Neural progenitor cell (in vitro differentiated cells): ENCODE data around the gene KCP. TPM values are rescaled to one million over a fixed set of nuclear protein-coding genes. Genes with fewer than 3 reads are reported as not detected.
A peak's percentile ranks its signal among the peaks of the same experiment; 100 is the strongest.

Source experiments
- DNase-seq: peaks from one replicate; pipeline ENCODE4 v3.0.0-alpha.2; 2016; ENCODE audit warnings: low spot score
- H2AFZ ChIP-seq: fragments of 200-600 bp; sonication (generic); replicated peaks from 2 replicates; pipeline ENCODE4 v1.6.1; 2016; ENCODE audit warnings: antibody characterized with exemption
- H3F3A ChIP-seq: fragments of 200-600 bp; sonication (generic); 2 replicates; pipeline ENCODE4 v1.6.1; 2016; ENCODE audit warnings: antibody characterized with exemption, low read depth
- H3K27ac ChIP-seq: fragments of 200-600 bp; sonication (generic); 2 replicates; pipeline ENCODE4 v1.5.1; 2016; ENCODE audit warnings: mild to moderate bottlenecking
- H3K27me3 ChIP-seq: fragments of 200-600 bp; sonication (generic); 2 replicates; pipeline ENCODE4 v1.6.1; 2016; ENCODE audit warnings: mild to moderate bottlenecking, moderate library complexity
- H3K36me3 ChIP-seq: fragments of 200-600 bp; sonication (generic); 2 replicates; pipeline ENCODE4 v1.5.1; 2016
- H3K4me1 ChIP-seq: fragments of 200-600 bp; sonication (generic); 2 replicates; pipeline ENCODE4 v1.6.1; 2016; ENCODE audit warnings: mixed run types
- H3K4me2 ChIP-seq: fragments of 200-600 bp; sonication (generic); 2 replicates; pipeline ENCODE4 v1.6.1; 2016
- H3K4me3 ChIP-seq: fragments of 200-600 bp; sonication (generic); 2 replicates; pipeline ENCODE4 v1.5.1; 2016
- H3K79me2 ChIP-seq: fragments of 200-600 bp; sonication (generic); 2 replicates; pipeline ENCODE4 v1.6.1; 2016; ENCODE audit warnings: low read depth
- H3K9ac ChIP-seq: fragments of 200-600 bp; sonication (generic); 2 replicates; pipeline ENCODE4 v1.6.1; 2016
- H3K9me3 ChIP-seq: fragments of 200-600 bp; sonication (generic); 2 replicates; pipeline ENCODE4 v1.5.1; 2016; ENCODE audit warnings: low read depth
- H4K20me1 ChIP-seq: fragments of 200-600 bp; sonication (generic); 2 replicates; pipeline ENCODE4 v1.6.1; 2016; ENCODE audit warnings: low read depth
- H3K27ac Mint-ChIP-seq: 3 replicates; pipeline ENCODE4 v1.8.0; 2021; ENCODE audit warnings: mixed read lengths
- H3K27me3 Mint-ChIP-seq: 2 replicates; pipeline ENCODE4 v1.8.0; 2022; ENCODE audit warnings: low read depth, mild to moderate bottlenecking, inconsistent platforms, moderate library complexity, mixed read lengths; ENCODE audit not compliant: insufficient read depth
- H3K36me3 Mint-ChIP-seq: 3 replicates; pipeline ENCODE4 v1.8.0; 2021; ENCODE audit warnings: mixed read lengths
- H3K4me1 Mint-ChIP-seq: 3 replicates; pipeline ENCODE4 v1.8.0; 2021; ENCODE audit warnings: mixed read lengths
- H3K4me3 Mint-ChIP-seq: 3 replicates; pipeline ENCODE4 v1.8.0; 2021; ENCODE audit warnings: mild to moderate bottlenecking, moderate library complexity, mixed read lengths
- H3K9me3 Mint-ChIP-seq: 3 replicates; pipeline ENCODE4 v1.8.0; 2020; ENCODE audit warnings: mixed read lengths
- CTCF ChIP-seq: fragments of 200-600 bp; sonication (generic); IDR thresholded peaks from 2 replicates; pipeline ENCODE4 v1.5.1; 2017; ENCODE audit warnings: antibody characterized with exemption, mild to moderate bottlenecking
- EZH2 ChIP-seq: fragments of 200-600 bp; sonication (generic); IDR thresholded peaks from 2 replicates; pipeline ENCODE4 v1.6.1; 2017; ENCODE audit warnings: antibody characterized with exemption, mild to moderate bottlenecking, moderate library complexity
- EZH2phosphoT487 ChIP-seq: fragments of 200-600 bp; sonication (generic); IDR thresholded peaks from 2 replicates; pipeline ENCODE4 v1.6.1; 2017; ENCODE audit warnings: antibody characterized with exemption
- total RNA-seq: library from RNA; depleted of rRNA; stranded (reverse); fragments of >200 nt; gene quantifications from 2 replicates; pipeline ENCODE4 v1.2.3, GENCODE V29; 2015; ENCODE audit warnings: low replicate concordance

Gene KCP
- total RNA-seq, 1 donor from 2014 or later = 0.06 TPM

- no peak overlapping the region for H3K27ac ChIP-seq
- Mint-ChIP-seq H3K4me3 (no peak overlapping the region), H3K27ac (no peak overlapping the region), H3K4me1 (peaks cover 11% of the 10 kb centered on the region), H3K27me3 (peaks cover 11% of the 10 kb centered on the region), H3K36me3 (no peaks in the 10 kb centered on the region), H3K9me3 (no peaks in the 10 kb centered on the region)
- peak overlapping the region; percentile 98 for H2AFZ ChIP-seq
- H3F3A ChIP-seq = no peaks in the 10 kb centered on the region
- H3K79me2 ChIP-seq = no peaks in the 10 kb centered on the region
- H3K9ac ChIP-seq = no peak overlapping the region
- no peaks in the 10 kb centered on the region for H3K27me3 ChIP-seq
- TF ChIP-seq CTCF (peak; percentile 78), EZH2phosphoT487 (no peak)
- peak; percentile 90 for DNase-seq
- H3K36me3 ChIP-seq = no peaks in the 10 kb centered on the region
- H4K20me1 ChIP-seq = no peaks in the 10 kb centered on the region
- H3K4me2 ChIP-seq = peak overlapping the region; percentile 52
- no peaks in the 10 kb centered on the region for H3K9me3 ChIP-seq
- peaks cover 3% of the 10 kb centered on the region for H3K4me1 ChIP-seq
- H3K4me3 ChIP-seq = no peak overlapping the region
These were observed 30.4 kb downstream of the KCP start for GRCh38 chr7:128879939-128880746.

DNA sequence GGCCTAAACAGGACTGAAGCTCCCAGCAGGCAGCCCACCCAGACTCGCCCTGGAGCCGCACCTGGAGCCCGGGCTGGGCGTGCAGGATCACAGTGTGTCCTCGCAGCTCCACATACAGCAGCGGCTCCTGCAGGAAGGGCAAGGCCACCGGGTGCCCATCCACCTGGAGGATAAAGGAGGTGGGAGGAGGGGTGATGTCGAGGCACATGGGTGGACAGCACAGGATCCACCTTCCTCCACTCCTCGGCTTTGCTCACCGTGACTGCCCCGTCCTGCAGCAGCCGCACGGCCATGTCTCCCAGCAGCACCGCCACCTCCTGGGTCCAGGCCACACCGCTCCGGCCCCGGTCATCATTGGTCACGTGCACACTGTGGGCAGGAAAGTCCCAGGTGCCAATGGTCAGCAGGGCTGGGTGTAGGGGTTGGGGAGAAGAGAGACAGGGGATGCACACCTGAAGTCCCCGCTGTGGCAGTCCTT, 31.0 kb downstream of the KCP start:
- Histone ChIP-seq H3K27ac (no peak overlapping the region), H3K27me3 (no peaks in the 10 kb centered on the region), H3K4me3 (no peak overlapping the region), H3K79me2 (no peaks in the 10 kb centered on the region), H3K9me3 (no peaks in the 10 kb centered on the region), H3K4me1 (peaks cover 3% of the 10 kb centered on the region), H4K20me1 (no peaks in the 10 kb centered on the region), H3K9ac (no peak overlapping the region), H2AFZ (peak overlapping the region; percentile 98), H3F3A (no peaks in the 10 kb centered on the region), H3K36me3 (no peaks in the 10 kb centered on the region), H3K4me2 (peak overlapping the region; percentile 52)
- Mint-ChIP-seq H3K4me1 (peaks cover 11% of the 10 kb centered on the region), H3K4me3 (no peak overlapping the region), H3K27me3 (peaks cover 14% of the 10 kb centered on the region), H3K27ac (no peak overlapping the region), H3K36me3 (no peaks in the 10 kb centered on the region), H3K9me3 (no peaks in the 10 kb centered on the region)
- no peak for TF ChIP-seq CTCF
- no peak for TF ChIP-seq EZH2phosphoT487
- TF ChIP-seq EZH2 = no peak
- DNase-seq = no peak

- no peak overlapping the region for H3K4me3 Mint-ChIP-seq
These were observed 32.0 kb downstream of the KCP start for GRCh38 chr7:128878226-128879105.

More at GRCh38 chr7:128878226-128879105, 32.0 kb downstream of the KCP start:
- Histone ChIP-seq H3K9me3 (no peaks in the 10 kb centered on the region), H3K27ac (no peak overlapping the region), H3K4me1 (peaks cover 3% of the 10 kb centered on the region), H3K4me2 (no peak overlapping the region), H3K79me2 (no peaks in the 10 kb centered on the region), H3F3A (no peaks in the 10 kb centered on the region), H3K4me3 (no peak overlapping the region), H3K27me3 (no peaks in the 10 kb centered on the region), H3K9ac (no peak overlapping the region), H4K20me1 (no peaks in the 10 kb centered on the region), H3K36me3 (no peaks in the 10 kb centered on the region), H2AFZ (no peak overlapping the region)
- H3K27ac Mint-ChIP-seq = no peak overlapping the region
- TF ChIP-seq EZH2 = no peak
- TF ChIP-seq EZH2phosphoT487 = no peak
- no peak for TF ChIP-seq CTCF
- H3K36me3 Mint-ChIP-seq = no peaks in the 10 kb centered on the region
- no peak for DNase-seq
- H3K9me3 Mint-ChIP-seq = no peaks in the 10 kb centered on the region
- peaks cover 12% of the 10 kb centered on the region for H3K27me3 Mint-ChIP-seq
- peaks cover 5% of the 10 kb centered on the region for H3K4me1 Mint-ChIP-seq
